ENCODE results near the gene LYG1. TPM values are rescaled to one million over a fixed set of nuclear protein-coding genes. Genes with fewer than 3 reads are reported as not detected.
"Not testable (repeated sequence)": the region's sequence is repeated elsewhere in the genome, so short reads cannot be mapped to it uniquely, and the experiment has no call there.

The LYG1 gene
- polyA plus RNA-seq, 2 of the 4 experiments (the other 2 are of a cell fraction) = 3.2 to 4.0 TPM

DNA sequence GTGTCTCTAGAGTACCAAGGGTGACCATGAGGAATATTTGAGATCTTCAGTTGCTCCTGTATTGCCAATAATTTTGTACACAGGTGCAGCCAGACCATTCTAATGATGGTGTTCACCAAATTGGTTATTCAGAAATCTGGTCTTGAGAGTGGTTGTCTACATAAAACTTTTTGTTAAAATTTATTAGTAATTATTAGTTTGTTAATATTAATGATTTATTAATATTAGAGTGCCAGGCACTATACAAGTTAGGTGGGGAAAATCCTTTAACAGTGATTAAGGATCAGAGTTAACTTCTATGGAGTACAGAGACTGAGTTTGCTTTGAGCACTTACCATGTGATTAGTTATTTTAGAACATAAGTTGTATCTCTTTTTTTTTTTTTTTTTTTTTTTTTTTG lies 45.2 kb upstream of the LYG1 start (continued):
- TF ChIP-seq, protein P1, sequence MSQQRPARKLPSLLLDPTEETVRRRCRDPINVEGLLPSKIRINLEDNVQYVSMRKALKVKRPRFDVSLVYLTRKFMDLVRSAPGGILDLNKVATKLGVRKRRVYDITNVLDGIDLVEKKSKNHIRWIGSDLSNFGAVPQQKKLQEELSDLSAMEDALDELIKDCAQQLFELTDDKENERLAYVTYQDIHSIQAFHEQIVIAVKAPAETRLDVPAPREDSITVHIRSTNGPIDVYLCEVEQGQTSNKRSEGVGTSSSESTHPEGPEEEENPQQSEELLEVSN (IDR thresholded peaks at IDR 0.05; ENCODE audit: borderline replicate concordance, low read depth) = no peak

DNA sequence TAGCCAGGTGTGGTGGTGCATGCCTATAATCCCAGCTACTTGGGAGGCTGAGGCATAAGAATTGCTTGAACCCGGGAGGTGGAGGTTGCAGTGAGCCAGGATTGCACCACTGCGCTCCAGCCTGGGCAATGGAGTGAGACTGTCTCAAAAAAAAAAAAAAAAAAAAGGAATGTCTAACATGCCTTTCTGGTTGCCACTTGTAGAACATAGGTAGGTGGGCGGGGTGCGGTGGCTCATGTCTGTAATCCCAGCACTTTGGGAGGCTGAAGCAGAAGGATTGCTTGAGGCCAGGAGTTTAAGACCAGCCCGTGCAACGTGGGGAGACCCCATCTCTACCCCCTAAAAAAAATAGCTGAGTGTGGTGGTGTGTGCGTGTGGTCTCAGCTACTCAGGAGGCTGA lies 44.4 kb upstream of the LYG1 start:
- WGBS (ENCODE audit: missing lambda C conversion rate) = 87% methylated on average over 7 of the region's 7 CpGs
- DNase-seq (ENCODE audit: low read depth in 1 of 2, low spot score in 1 of 2); H3K4me3 ChIP-seq; ATAC-seq; H3K4me2 ChIP-seq; H3K27ac ChIP-seq; FAIRE-seq; H3K9me3 ChIP-seq; POLR2A ChIA-PET: not testable (repeated sequence)
- peaks cover 10% of the 10 kb centered on the region; the same call in 2 of the 3 replicates for H3K4me1 ChIP-seq
- CTCF ChIA-PET = interaction anchor here (1.2 to 1.6 kb wide), 2 partner anchors 8 to 11 kb away, joined by 4 read pairs; partner anchors contain the start of genes EIF5B and TXNDC9

DNA sequence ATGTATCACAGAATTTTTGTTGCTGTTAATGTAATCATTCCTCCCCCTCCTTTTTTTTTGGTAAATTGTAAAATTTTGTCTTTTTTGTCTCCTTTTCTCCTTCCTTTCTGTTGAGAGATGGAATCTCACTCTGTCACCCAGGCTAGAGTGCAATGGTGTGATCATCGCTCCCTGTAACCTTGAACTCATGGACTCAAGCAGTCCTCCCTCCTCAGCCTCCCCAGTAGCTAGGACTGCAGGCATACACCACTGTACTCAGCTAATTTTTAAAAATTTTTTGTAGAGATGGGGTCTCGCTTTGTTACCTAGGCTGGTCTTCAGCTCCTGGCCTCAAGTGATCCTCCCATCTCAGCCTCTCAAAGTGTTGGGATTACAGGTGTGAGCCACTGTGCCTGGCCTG lies 41.5 kb upstream of the LYG1 start:
- ATAC-seq (no peak), FAIRE-seq (no peak), DNase-seq (ENCODE audit: low read depth in 1 of 2, low spot score in 1 of 2) (no peak)
- Histone ChIP-seq H3K4me3 (no peak overlapping the region), H3K4me2 (no peak overlapping the region), H3K9me3 (no peaks in the 10 kb centered on the region), H3K27ac (no peak overlapping the region), H3K4me1 (peaks cover 31% of the 10 kb centered on the region)
- CTCF ChIA-PET = interaction anchor here (0.6 kb wide), 1 partner anchor 41 kb away, joined by 3 read pairs; no protein-coding TSS in a partner anchor
- TF ChIP-seq GATA3 (IDR thresholded peaks at IDR 0.05; ENCODE audit: borderline replicate concordance) (no peak), SREBF2 (IDR thresholded peaks at IDR 0.05) (no peak), RFX5 (IDR thresholded peaks at IDR 0.05) (no peak), ZFP36 (IDR thresholded peaks at IDR 0.05; ENCODE audit: borderline replicate concordance, partially characterized antibody) (no peak), NFE2L2 (conservative IDR thresholded peaks at IDR 0.05; ENCODE audit: low read length) (no peak), HOXB13 (CRISPR knock-in tag; IDR thresholded peaks at IDR 0.05; ENCODE audit: low read depth) (no peak), MAFK (IDR thresholded peaks at IDR 0.05; ENCODE audit: partially characterized antibody) (no peak), POLR2A (IDR thresholded peaks at IDR 0.05; ENCODE audit: low read length) (no peak), JUNB (IDR thresholded peaks at IDR 0.05) (no peak), PHF8 (IDR thresholded peaks at IDR 0.05; ENCODE audit: borderline replicate concordance, low read depth) (no peak), CEBPB (IDR thresholded peaks at IDR 0.05) (no peak), ZC3H11A (IDR thresholded peaks at IDR 0.05) (no peak)
- TF ChIP-seq, protein P2, sequence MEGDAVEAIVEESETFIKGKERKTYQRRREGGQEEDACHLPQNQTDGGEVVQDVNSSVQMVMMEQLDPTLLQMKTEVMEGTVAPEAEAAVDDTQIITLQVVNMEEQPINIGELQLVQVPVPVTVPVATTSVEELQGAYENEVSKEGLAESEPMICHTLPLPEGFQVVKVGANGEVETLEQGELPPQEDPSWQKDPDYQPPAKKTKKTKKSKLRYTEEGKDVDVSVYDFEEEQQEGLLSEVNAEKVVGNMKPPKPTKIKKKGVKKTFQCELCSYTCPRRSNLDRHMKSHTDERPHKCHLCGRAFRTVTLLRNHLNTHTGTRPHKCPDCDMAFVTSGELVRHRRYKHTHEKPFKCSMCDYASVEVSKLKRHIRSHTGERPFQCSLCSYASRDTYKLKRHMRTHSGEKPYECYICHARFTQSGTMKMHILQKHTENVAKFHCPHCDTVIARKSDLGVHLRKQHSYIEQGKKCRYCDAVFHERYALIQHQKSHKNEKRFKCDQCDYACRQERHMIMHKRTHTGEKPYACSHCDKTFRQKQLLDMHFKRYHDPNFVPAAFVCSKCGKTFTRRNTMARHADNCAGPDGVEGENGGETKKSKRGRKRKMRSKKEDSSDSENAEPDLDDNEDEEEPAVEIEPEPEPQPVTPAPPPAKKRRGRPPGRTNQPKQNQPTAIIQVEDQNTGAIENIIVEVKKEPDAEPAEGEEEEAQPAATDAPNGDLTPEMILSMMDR (IDR thresholded peaks at IDR 0.05) = no peak
- TF ChIP-seq, protein P3, sequence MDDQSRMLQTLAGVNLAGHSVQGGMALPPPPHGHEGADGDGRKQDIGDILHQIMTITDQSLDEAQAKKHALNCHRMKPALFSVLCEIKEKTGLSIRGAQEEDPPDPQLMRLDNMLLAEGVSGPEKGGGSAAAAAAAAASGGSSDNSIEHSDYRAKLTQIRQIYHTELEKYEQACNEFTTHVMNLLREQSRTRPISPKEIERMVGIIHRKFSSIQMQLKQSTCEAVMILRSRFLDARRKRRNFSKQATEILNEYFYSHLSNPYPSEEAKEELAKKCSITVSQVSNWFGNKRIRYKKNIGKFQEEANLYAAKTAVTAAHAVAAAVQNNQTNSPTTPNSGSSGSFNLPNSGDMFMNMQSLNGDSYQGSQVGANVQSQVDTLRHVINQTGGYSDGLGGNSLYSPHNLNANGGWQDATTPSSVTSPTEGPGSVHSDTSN (IDR thresholded peaks at IDR 0.05) = no peak
- TF ChIP-seq, protein P4, sequence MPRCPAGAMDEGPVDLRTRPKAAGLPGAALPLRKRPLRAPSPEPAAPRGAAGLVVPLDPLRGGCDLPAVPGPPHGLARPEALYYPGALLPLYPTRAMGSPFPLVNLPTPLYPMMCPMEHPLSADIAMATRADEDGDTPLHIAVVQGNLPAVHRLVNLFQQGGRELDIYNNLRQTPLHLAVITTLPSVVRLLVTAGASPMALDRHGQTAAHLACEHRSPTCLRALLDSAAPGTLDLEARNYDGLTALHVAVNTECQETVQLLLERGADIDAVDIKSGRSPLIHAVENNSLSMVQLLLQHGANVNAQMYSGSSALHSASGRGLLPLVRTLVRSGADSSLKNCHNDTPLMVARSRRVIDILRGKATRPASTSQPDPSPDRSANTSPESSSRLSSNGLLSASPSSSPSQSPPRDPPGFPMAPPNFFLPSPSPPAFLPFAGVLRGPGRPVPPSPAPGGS (IDR thresholded peaks at IDR 0.05) = no peak
- WGBS (ENCODE audit: missing lambda C conversion rate) = 97% methylated on average over 2 of the region's 2 CpGs
- POLR2A ChIA-PET = no interaction called here

DNA sequence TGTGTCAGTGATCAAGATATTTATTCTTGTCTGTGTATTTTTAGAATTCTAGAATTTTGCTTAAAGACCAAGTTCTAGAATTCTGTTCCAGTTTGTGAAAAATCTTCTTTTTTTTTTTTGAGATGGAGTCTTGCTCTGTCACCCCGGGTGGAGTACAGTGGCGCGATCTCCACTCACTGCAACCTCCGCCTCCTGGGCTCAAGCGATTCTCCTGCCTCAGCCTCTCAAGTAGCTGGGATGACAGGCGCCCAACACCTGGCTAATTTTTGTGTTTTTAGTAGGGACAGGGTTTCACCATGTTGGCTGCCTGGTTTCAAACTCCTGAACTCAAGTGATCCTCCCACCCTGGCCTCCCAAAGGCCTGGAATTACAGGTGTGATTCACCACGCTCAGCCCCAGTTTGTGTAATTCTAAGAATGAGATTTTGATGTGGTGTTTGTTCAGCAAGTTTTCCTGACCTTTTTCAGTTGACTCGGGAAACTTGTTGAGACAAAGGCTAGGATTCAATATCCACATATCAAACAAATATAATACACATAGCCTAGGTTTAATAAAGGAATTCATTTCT lies 39.8 kb upstream of the LYG1 start:
- Histone ChIP-seq H3K4me1 (peaks cover 31% of the 10 kb centered on the region), H3K9me3 (no peaks in the 10 kb centered on the region), H3K27ac (0 out of 6 replicates have a peak overlapping the region, but pooled peaks of 1 of the 2 experiments have one; percentile 31), H3K4me2 (peak overlapping the region; percentile 95), H3K4me3 (no peak overlapping the region)
- DNase-seq (ENCODE audit: low read depth in 1 of 2, low spot score in 1 of 2) = peak in 1 of 2 experiments; percentile 17
- WGBS (ENCODE audit: missing lambda C conversion rate) = 74% methylated on average over 8 of the region's 8 CpGs
- FAIRE-seq = no peak
- no peak for ATAC-seq
- TF ChIP-seq KDM5A (IDR thresholded peaks at IDR 0.05) (no peak), SMC3 (IDR thresholded peaks at IDR 0.05) (no peak), RFX5 (IDR thresholded peaks at IDR 0.05) (no peak), FOSL2 (IDR thresholded peaks at IDR 0.05) (no peak), FOSL2 (CRISPR knock-in tag; IDR thresholded peaks at IDR 0.05) (0 out of 2 replicates have a peak, but pooled peaks have one; percentile 9), EHF (CRISPR knock-in tag; IDR thresholded peaks at IDR 0.05) (no peak), BHLHE40 (IDR thresholded peaks at IDR 0.05; ENCODE audit: low read depth, low read length) (no peak)
- ChIA-PET POLR2A (no interaction called here), CTCF (no interaction called here)

Data from A549 (cell line).